ENCODE results near the gene NUDCD3. TPM values are rescaled to one million over a fixed set of nuclear protein-coding genes. Genes with fewer than 3 reads are reported as not detected.

The NUDCD3 gene
- total RNA-seq, 6 experiments from 2014 or later, result 24.4 to 47.1 (median 42.5) TPM

DNA sequence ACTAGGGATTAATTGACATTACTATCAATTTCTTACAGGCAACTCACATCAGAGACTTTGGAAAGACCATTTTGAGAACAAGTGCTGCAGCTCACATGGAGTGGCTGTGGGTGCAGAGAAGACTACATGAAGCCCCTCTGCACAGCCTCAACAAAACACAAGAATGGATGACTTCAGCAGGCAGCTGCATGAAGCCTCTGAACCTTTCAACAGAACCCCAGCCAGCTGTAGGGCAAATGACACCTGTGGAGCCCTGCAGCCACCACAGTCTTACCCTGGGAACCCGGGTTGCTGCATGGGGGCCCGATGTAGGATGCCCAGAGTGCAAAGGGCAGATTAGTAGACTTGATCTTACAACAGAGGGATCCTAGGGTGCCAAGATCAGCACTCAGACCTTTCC is 103.1 kb downstream of the NUDCD3 start:
- no CpG with 5 or more reads among the region's 2 CpGs for WGBS (ENCODE audit: insufficient coverage, low coverage, low lambda C conversion rate, missing lambda C conversion rate)
- Histone ChIP-seq H3K4me3 (no peak overlapping the region), H3K27me3 (no peaks in the 10 kb centered on the region), H3K36me3 (peaks cover 0 to 60% (median 16%) of the 10 kb centered on the region in 4 donors), H3K9me3 (no peaks in the 10 kb centered on the region), H3K4me1 (no peaks in the 10 kb centered on the region), H3K27ac (no peak overlapping the region)
- ATAC-seq, result no peak
- DNase-seq, result peak in 1 of 3 donors; percentile 23
- intact Hi-C loops (cut with DNase I), result no loop called here
- no peak for TF ChIP-seq POLR2A (IDR thresholded peaks at IDR 0.05)
- TF ChIP-seq, protein P1, sequence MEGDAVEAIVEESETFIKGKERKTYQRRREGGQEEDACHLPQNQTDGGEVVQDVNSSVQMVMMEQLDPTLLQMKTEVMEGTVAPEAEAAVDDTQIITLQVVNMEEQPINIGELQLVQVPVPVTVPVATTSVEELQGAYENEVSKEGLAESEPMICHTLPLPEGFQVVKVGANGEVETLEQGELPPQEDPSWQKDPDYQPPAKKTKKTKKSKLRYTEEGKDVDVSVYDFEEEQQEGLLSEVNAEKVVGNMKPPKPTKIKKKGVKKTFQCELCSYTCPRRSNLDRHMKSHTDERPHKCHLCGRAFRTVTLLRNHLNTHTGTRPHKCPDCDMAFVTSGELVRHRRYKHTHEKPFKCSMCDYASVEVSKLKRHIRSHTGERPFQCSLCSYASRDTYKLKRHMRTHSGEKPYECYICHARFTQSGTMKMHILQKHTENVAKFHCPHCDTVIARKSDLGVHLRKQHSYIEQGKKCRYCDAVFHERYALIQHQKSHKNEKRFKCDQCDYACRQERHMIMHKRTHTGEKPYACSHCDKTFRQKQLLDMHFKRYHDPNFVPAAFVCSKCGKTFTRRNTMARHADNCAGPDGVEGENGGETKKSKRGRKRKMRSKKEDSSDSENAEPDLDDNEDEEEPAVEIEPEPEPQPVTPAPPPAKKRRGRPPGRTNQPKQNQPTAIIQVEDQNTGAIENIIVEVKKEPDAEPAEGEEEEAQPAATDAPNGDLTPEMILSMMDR (IDR thresholded peaks at IDR 0.05), result no peak

DNA sequence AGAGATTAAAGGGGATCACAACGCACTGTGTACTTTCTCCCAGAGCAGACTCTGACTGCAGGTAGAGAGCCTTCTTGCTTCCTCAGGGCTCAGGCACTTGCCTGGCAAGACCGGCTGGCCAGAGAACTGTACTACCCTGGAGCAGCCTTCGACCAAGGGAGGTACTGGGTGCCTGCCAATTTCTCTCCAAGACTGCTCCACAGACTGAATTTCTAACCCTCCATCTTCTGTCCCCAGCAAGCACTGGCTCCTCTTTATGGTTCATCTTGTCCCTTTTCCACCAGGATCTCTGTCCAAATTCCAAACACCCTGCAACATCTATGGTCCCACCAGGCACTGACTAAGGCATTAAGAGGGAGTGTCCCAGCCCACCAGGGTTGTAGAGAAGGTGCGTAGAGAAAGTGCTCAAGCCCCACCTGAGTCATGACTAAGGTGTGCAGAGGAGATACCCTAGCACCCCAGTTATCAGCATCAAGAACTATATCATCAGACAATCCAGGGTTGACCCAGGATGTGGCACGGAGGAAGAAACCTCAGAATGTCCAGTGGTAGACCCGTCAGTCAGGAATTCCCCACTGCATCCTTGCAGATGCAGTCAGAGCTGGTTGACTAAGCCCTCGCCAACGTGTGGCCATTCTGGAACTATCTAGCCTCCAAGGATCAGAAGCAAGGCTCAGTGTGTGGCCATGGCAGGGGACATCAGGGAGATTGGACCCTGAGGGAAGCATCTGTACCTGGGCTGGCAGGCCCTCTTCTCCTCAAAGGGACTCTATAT is 104.1 kb downstream of the NUDCD3 start:
- 93% methylated on average over 3 of the region's 8 CpGs for WGBS (ENCODE audit: insufficient coverage, low coverage, low lambda C conversion rate, missing lambda C conversion rate)
- Histone ChIP-seq H3K9me3 (no peaks in the 10 kb centered on the region), H3K36me3 (peaks cover 0 to 53% (median 15%) of the 10 kb centered on the region in 4 donors), H3K27ac (no peak overlapping the region), H3K27me3 (no peaks in the 10 kb centered on the region), H3K4me3 (no peak overlapping the region), H3K4me1 (no peaks in the 10 kb centered on the region)
- TF ChIP-seq, protein P1 (IDR thresholded peaks at IDR 0.05), result no peak
- no peak for TF ChIP-seq POLR2A (IDR thresholded peaks at IDR 0.05)
- ATAC-seq, result no peak
- DNase-seq, result peak in 1 of 3 donors; percentile 40
- intact Hi-C loops (cut with DNase I), result no loop called here

DNA sequence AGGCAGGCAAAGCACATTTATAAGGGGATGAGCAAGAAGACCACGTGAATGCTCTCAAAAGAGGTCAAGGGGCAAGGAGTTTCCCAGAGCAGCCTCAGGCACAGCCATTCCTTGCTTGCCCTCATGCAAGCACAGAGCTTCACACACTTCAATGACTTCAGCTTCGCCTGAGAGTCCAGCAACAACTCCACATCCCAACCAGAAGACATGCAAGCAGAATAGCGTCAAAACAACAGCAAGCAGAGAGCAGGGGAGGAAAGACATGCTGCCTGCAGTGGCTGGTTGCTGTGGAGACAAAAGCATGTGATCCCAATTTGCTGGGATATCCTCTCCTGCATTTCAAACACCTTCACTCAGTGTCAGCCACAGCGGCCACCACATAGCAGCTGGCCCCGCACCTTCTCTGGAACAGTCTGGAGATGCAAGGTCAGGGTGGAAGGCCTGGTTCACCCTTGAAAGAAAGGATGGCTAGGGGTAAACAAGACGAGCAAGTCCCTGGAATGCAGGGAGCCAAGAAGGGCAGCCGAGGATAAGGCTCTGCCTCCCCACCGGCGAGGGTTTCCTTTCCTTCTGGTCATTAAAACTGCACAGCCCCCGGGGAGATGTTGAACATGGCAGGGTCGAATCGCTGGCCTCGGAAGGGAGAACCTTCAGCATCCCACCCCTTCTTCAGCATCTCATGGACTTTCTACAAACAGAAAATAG is 104.9 kb downstream of the NUDCD3 start:
- no peak for ATAC-seq
- Histone ChIP-seq H3K27ac (no peak overlapping the region), H3K4me3 (no peak overlapping the region), H3K36me3 (peaks cover 0 to 45% (median 13%) of the 10 kb centered on the region in 4 donors), H3K27me3 (no peaks in the 10 kb centered on the region), H3K9me3 (no peaks in the 10 kb centered on the region), H3K4me1 (no peaks in the 10 kb centered on the region)
- intact Hi-C loops (cut with DNase I), result no loop called here
- TF ChIP-seq, protein P1 (IDR thresholded peaks at IDR 0.05), result no peak
- TF ChIP-seq POLR2A (IDR thresholded peaks at IDR 0.05), result no peak
- peak in 1 of 3 donors; percentile 37 for DNase-seq
- WGBS (ENCODE audit: insufficient coverage, low coverage, low lambda C conversion rate, missing lambda C conversion rate), result 89% methylated on average over 8 of the region's 13 CpGs

DNA sequence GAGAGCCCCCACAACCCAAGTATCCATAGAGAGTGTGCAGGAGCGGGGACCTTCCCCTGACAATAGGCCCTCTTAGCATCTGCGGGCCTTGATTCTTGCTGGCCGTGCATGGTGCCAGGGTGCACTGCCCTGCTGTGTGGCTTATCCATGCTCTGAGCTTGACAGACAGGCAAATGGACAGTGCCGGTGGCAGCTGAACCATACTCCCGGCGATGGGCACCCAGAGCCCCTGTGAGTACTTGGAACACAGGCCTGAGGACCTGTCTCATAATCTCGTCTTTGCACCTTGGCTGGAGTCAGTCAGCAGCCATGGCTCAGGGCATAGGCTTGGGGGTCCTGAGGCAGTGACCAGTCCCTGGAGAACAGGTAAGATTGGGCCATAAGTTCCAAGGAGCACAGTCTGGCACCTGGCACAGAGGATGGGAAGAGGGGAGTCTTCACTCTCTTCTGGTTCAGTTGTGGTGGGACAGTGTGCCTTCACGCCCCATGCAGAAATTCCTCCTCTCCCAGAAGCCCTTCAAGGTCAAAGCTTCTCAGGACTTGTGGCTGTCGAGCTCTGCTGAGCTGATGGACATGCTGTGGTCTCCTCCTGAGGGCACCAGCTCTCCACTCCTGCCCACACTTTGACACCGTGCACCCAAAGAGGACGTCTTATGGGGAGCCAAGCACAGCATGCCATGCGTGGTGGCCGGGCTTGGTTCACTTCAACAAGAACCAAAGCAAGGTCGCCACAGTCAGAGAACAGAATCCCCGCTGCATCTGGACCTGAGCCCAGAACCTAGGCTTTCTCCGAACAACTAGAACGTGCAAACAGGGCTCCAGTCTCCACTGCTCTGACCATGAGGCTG is 105.6 kb downstream of the NUDCD3 start:
- H3K4me3 ChIP-seq, result no peak overlapping the region
- no peaks in the 10 kb centered on the region for H3K9me3 ChIP-seq
- peaks cover 0 to 38% (median 10%) of the 10 kb centered on the region in 4 donors for H3K36me3 ChIP-seq
- intact Hi-C loops (cut with DNase I), result no loop called here
- H3K27me3 ChIP-seq, result no peaks in the 10 kb centered on the region
- peak in 1 of 3 donors; percentile 33 for DNase-seq
- WGBS (ENCODE audit: insufficient coverage, low coverage, low lambda C conversion rate, missing lambda C conversion rate), result 67% methylated on average over 1 of the region's 17 CpGs
- no peaks in the 10 kb centered on the region for H3K4me1 ChIP-seq
- ATAC-seq, result no peak
- H3K27ac ChIP-seq, result no peak overlapping the region
- no peak for TF ChIP-seq POLR2A (IDR thresholded peaks at IDR 0.05)
- TF ChIP-seq, protein P1 (IDR thresholded peaks at IDR 0.05), result no peak
